NCI-H1436 treated with DMSO at 0.1 percent for 48 hours (cell line): Measurements from ENCODE around the gene TEKT2.

Source experiments
- DNase-seq: peaks from one replicate; lab custom pipeline; 2025; lab: John Stamatoyannopoulos, UW

The TEKT2 gene

DNA sequence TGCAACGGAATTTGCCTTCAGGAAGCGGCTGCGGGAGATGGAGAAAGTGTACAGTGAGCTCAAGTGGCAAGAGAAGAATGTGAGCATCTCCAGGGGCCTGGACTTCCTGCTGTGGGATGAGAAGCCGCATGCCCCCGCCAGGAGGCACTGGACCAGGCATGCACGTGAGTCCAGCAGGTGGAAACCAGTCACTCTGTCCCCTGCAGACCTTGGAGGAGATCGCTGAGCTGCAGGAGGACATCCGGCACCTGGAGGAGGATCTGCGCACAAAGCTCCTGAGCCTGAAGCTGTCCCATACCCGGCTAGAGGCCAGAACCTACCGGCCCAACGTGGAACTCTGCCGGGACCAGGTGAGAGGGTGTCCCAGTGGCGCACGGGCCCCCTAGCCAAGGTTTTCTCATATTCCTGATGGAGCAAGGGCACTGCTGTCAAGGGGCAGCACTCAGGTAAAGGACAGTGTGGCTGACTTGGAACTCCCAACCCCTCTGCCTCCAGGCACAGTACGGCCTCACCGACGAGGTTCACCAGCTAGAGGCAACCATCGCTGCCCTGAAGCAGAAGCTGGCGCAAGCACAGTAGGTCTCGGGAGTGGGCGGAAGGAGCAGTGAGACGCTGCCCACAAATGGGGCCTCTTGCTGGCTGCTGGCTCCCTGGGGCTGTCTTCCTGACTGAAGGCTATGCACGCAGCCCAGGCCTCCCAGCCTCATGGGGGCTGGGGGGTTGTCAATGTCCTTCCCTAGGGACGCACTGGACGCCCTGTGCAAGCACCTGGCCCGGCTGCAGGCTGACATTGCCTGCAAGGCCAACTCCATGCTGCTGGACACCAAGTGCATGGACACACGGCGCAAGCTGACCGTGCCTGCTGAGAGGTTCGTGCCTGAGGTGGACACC is 3.6 kb downstream of the TEKT2 start:
- DNase-seq = no peak

GRCh38 chr1:36088265-36088576 is 4.3 kb downstream of the TEKT2 start:
- DNase-seq = no peak

DNA sequence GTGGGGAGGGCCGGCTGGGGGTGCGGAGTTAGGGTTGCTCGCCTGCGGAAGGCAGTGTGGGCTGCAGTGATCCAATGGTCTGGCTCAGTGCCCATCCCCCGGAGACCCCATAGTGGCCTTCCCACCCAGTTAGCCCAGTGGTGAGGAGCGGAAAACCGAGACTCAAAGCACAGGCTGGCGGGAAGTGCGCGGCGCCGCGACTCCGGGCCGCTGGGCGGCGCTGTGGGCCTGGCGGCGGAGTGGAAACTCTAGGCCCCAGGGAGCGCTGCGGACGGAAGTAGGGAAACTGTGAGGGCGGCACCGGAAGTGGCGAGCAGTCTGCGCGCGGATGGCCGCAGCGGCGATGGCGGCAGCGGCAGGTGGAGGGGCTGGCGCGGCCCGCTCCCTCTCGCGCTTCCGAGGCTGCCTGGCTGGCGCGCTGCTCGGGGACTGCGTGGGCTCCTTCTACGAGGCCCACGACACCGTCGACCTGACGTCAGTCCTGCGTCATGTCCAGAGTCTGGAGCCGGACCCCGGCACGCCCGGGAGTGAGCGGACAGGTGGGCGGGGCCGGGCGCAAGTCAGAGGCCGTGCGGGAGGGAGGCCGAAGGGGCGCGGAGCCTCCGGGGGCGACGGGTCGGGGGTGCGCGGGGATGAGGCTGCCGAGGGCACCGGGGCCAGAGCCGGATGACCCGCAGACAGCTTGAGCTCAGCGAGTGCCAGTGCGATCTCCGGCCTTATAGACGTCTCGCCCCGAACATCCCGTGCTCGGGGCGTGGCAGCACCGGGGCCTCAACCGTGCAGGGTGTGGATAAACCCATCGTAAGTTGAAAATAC is 4.9 kb downstream of the TEKT2 start, which contains the start of gene ADPRS:
Gene ADPRS, plus strand, starts transcription at position 316 of the 816 bp plus-strand sequence. Its CDS starts 13 bp downstream, at position 329.
- peak; percentile 25 for DNase-seq

GRCh38 chr1:36089393-36090121 is 5.7 kb downstream of the TEKT2 start:
- DNase-seq = no peak

- DNase-seq = no peak
Observed at GRCh38 chr1:36091141-36091540, 7.2 kb downstream of the TEKT2 start.

DNA sequence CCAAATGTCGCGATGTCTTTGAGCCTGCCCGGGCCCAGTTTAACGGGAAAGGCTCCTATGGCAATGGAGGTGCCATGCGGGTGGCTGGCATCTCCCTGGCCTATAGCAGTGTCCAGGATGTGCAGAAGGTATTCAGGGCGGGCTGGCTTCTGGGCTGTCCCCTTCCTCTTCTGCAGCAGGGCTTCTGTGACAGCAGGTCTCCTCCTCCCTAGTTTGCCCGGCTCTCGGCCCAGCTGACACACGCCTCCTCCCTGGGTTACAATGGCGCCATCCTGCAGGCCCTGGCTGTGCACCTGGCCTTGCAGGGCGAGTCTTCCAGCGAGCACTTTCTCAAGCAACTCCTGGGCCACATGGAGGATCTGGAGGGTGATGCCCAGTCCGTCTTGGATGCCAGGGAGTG is 7.8 kb downstream of the TEKT2 start:
- no peak for DNase-seq

DNA sequence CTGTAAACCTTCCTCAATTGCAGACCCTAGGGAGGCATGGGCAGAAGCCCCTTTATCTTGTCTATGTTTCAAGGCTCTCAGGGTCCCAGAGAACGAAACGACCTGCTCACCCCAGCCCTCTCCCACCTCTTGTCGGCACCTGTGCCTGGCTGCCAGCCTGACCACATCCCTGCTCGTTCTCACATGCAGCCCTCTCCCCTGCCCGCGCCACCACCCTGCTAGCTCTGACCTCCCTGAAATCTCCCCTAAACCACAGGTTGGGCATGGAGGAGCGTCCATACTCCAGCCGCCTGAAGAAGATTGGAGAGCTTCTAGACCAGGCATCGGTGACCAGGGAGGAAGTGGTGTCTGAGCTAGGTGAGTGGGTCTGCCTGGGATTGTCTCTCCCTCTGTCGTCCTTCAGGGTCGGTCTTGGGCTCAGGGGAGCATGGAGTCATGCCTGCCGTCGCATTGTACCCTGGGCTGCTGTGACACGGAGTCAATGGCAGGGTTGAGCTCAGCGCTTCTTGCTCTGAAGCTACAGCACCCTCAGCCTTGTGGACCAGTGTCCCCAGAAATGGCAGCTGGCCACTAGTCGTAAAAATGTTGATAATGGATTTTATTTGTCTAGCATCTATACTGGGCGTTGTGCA is 8.4 kb downstream of the TEKT2 start:
- DNase-seq = no peak

DNA sequence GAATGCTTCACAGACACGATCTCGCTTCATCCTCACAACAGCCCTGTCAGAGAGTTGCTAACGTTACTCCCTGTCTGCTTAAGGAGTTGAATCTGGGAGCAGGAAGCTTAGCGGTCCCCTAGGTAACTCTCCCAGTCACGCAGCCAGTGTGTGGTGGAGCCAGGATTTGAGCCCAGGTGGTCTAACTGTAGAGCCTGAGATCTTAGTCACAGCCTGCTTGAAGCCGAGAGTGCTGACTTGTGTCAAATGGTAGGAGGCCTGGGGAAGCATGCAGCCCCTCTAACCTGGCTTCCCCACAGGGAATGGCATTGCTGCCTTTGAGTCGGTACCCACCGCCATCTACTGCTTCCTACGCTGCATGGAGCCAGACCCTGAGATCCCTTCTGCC is 8.9 kb downstream of the TEKT2 start:
- DNase-seq = no peak

DNA sequence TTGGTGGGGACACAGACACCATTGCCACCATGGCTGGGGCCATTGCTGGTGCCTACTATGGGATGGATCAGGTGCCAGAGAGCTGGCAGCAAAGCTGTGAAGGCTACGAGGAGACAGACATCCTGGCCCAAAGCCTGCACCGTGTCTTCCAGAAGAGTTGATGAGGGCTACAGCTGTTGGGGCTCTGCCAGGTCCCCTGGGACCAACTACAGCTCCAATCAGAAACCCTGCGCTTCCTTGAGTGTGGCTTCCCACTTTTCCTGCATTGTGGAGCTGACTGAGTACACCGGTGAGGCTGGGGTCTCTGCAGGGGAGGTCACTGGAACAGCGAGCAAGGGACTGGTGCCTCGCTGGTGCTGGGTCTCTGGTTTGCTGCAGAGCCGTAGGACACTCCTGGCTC is 9.3 kb downstream of the TEKT2 start:
- no peak for DNase-seq

- DNase-seq = no peak
Observed at GRCh38 chr1:36093929-36094328, 10.0 kb downstream of the TEKT2 start.

- no peak for DNase-seq
Observed at GRCh38 chr1:36094621-36095061, 10.7 kb downstream of the TEKT2 start.

GRCh38 chr1:36095760-36096405 is 12.0 kb downstream of the TEKT2 start:
- no peak for DNase-seq

GRCh38 chr1:36096500-36097432 is 12.9 kb downstream of the TEKT2 start:
- DNase-seq = no peak

DNA sequence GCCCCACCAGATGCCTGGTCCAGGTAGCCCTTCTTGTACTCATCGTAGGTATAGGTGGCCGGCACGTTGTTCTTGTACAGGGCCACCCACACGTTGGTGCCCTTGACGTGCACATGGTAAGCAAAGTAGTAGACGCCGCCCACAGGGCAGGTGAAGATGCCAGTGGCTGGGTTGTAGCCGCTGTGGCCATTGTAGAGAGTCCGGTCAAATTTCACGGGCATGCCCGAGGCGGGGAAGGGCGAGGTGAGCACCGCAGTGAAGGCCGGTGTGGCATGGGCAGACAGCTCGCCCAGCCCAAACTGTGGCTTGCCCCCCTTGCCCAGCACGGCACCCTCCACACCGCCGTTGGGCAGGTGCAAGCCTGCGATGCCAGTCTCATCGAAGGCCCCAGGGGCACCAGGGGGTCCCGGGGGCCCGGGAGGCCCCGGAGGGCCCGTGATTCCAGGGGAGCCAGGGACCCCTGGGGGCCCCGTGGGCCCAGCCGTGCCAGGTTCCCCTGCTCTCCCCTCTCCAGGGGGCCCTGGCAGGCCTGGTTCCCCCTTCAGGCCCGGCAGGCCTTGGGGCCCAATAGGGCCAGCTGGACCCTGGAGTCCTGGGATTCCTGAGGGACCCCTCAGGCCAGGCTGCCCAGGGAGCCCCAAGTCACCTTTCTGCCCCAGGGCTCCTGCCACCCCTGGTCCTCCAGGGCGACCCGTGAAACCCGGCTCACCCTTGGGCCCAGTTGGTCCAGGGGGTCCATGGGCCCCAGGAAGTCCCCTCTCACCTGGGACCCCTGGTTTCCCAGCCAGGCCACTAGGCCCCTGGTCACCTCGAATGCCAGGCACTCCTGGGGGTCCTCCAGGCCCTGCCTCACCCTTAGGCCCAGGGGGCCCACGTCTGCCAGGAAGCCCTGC is 14.0 kb downstream of the TEKT2 start:
- no peak for DNase-seq

- DNase-seq = no peak
Observed at GRCh38 chr1:36098650-36099365, 14.9 kb downstream of the TEKT2 start.

DNA sequence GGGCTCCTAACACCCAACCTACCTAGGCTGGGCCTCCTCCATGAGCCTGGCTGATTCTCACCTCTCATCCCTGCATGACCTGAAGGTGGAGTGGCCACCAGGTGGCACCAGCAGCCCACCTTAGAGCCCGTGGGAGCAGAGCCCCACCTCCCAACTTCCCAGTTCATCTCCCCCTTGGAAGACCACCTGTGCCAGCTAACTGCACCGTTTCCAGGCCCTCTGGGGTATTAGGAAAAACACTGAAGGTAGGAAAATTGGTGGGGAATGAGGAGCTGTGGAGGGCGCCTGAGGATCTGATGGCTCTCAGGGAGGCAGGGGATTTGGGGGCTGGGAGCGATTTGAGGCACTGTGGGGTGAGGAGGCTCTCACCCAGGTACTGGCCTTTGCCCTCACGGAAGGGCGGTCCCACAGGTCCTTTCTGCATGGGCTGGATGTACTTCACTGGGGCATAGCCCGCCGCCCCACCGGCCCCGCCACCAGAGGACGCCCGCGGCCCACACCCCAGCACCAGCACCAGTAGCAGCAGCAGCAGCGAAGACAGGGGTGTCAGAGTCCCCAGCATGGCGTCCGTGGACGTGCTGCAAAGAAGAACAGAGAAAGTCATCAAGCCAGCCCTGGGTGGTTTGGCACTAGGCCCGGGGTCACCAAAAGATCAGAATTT is 15.9 kb downstream of the TEKT2 start:
- peak; percentile 11 for DNase-seq

GRCh38 chr1:36100376-36100775 is 16.5 kb downstream of the TEKT2 start:
- DNase-seq = no peak

DNA sequence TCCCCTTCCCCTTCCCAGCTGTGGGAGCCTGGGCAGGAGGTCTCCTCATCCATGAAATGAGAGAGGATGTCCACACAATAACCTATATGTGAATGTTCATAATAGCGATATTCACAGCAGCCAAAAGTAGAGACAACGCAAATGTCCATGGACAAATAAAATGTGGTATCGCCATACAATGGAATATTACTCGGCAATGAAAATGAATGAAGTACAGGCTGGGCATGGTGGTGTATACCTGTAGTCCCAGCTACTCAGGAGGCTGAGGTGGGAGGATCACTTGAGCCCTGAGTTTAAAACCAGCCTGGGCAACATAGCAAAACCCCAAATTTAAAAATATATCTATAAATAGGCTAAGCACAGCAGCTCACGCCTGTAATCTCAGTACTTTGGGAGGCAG is 17.7 kb downstream of the TEKT2 start:
- DNase-seq = no peak
